HepG2 (cell line): ENCODE results near the gene KRTAP5-8. TPM values are rescaled to one million over a fixed set of nuclear protein-coding genes. Genes with fewer than 3 reads are reported as not detected.

Source experiments
- ATAC-seq: fragments of 200-7000 bp; cut with Tn5 transposase; 3 replicates; pipeline ENCODE4 v1.9.1; 2020; ENCODE audit warnings: mild to moderate bottlenecking, moderate library complexity
- BruUV-seq: library from RNA; stranded (reverse); fragments of 400-500 nt; replicated peaks from 2 replicates; lab custom pipeline; 2021; lab: Mats Ljungman, UMichigan
- CTCF ChIA-PET: fragments of 300-600 bp; formaldehyde crosslinking; extraction: SDS; loops from one replicate; lab custom pipeline; 2021; ENCODE audit warnings: low total read pairs, inconsistent platforms, low intra/inter-chr PET ratio; lab: Yijun Ruan, JAX
- POLR2A ChIA-PET: fragments of 350-600 bp; sonication (Branson Sonifier 250); formaldehyde crosslinking; loops from one replicate; lab custom pipeline; 2020; ENCODE audit warnings: antibody characterized with exemption, inconsistent platforms; lab: Yijun Ruan, JAX
- DNase-seq: peaks from one replicate; pipeline ENCODE4 v3.0.0-alpha.2; 2015; ENCODE audit warnings: low spot score
- FAIRE-seq: peaks from 3 replicates; lab custom pipeline; 2011; peaks lifted over from hg19 to GRCh38; lab: Jason Lieb, UNC
- H2AFZ ChIP-seq: one replicate; pipeline ENCODE4 v1.6.1; 2011; ENCODE audit warnings: low read length, inconsistent platforms
- H3K27ac ChIP-seq: fragments of 300-600 bp; 3 replicates; pipeline ENCODE4 v1.8.0; 2011; ENCODE audit warnings: mixed run types, mild to moderate bottlenecking, mixed read lengths, low read length, inconsistent platforms; ENCODE audit not compliant: insufficient read depth; ENCODE audit errors: extremely low read length
- H3K27me3 ChIP-seq, 2 experiments: fragments of 200-600 bp in 1 of 2; 2 replicates in 1 of 2; 3 replicates in 1 of 2; pipeline versions ENCODE4 v1.6.0 to v1.8.0; 2011; ENCODE audit warnings: low read length in 2 of 2, mild to moderate bottlenecking in 2 of 2, moderate library complexity in 2 of 2, inconsistent platforms in 1 of 2; ENCODE audit not compliant: insufficient read depth in 2 of 2, control insufficient read depth in 1 of 2
- H3K36me3 ChIP-seq, 2 experiments: fragments of 200-600 bp in 1 of 2; replicated peaks in 1 of 2; 2 replicates in 1 of 2; 3 replicates in 1 of 2; pipeline versions ENCODE4 v1.5.1 to v1.8.0; 2011; ENCODE audit warnings: low read length in 2 of 2, inconsistent platforms in 1 of 2; ENCODE audit not compliant: insufficient read depth in 2 of 2, control insufficient read depth in 1 of 2
- H3K4me1 ChIP-seq: 2 replicates; pipeline ENCODE4 v1.5.1; 2012; ENCODE audit warnings: low read length, inconsistent platforms; ENCODE audit not compliant: insufficient read depth
- H3K4me2 ChIP-seq: 2 replicates; pipeline ENCODE4 v1.6.0; 2011; ENCODE audit warnings: low read depth, low read length, inconsistent platforms
- H3K4me3 ChIP-seq, 3 experiments: fragments of 200-600 bp in 1 of 3; sonication (generic), shearing (Covaris generic) in 1 of 3; replicated peaks in 1 of 3; 2 replicates each; pipeline ENCODE4 v1.5.1; 2011 to 2016; ENCODE audit warnings: low read length in 3 of 3, inconsistent platforms in 2 of 3, low read depth in 2 of 3, mild to moderate bottlenecking in 2 of 3, control low read depth in 1 of 3, mixed read lengths in 1 of 3; ENCODE audit not compliant: insufficient read depth in 1 of 3
- H3K79me2 ChIP-seq: one replicate; pipeline ENCODE4 v1.6.1; 2011; ENCODE audit warnings: low read length, inconsistent platforms; ENCODE audit not compliant: insufficient read depth
- H3K9ac ChIP-seq: 2 replicates; pipeline ENCODE4 v1.6.0; 2011; ENCODE audit warnings: mild to moderate bottlenecking, low read depth, low read length, inconsistent platforms; ENCODE audit not compliant: insufficient read depth
- H3K9me3 ChIP-seq: 2 replicates; pipeline ENCODE4 v1.5.1; 2012; ENCODE audit warnings: mild to moderate bottlenecking, low read length
- H4K20me1 ChIP-seq: 2 replicates; pipeline ENCODE4 v1.6.0; 2011; ENCODE audit warnings: inconsistent platforms, mild to moderate bottlenecking, low read length, moderate library complexity; ENCODE audit not compliant: insufficient read depth
- ATF2 ChIP-seq: sonication (generic); formaldehyde crosslinking; IDR thresholded peaks from 2 replicates; pipeline ENCODE4 v1.4.0; 2020; ENCODE audit warnings: missing genetic modification reagents
- MBNL3 ChIP-seq: fragments of 250-450 bp; sonication (Bioruptor Pico); conservative IDR thresholded peaks from 2 replicates; pipeline ENCODE4 v1.8.0; 2022; ENCODE audit warnings: mild to moderate bottlenecking, inconsistent platforms
- NRL ChIP-seq: sonication (generic); formaldehyde crosslinking; IDR thresholded peaks from 2 replicates; pipeline ENCODE4 v1.5.0; 2020; ENCODE audit warnings: missing genetic modification reagents, mild to moderate bottlenecking, moderate library complexity, borderline replicate concordance
- PAXIP1 ChIP-seq: sonication (generic); formaldehyde crosslinking; conservative IDR thresholded peaks from 2 replicates; pipeline ENCODE4 v1.4.0; 2020; ENCODE audit warnings: mild to moderate bottlenecking, missing genetic modification reagents, moderate library complexity
- SP4 ChIP-seq: sonication (generic); formaldehyde crosslinking; IDR thresholded peaks from 2 replicates; pipeline ENCODE4 v1.8.1; 2023; ENCODE audit warnings: mild to moderate bottlenecking, missing genetic modification reagents
- ZBTB14 ChIP-seq: sonication (generic); formaldehyde crosslinking; IDR thresholded peaks from 2 replicates; pipeline ENCODE4 v1.4.0; 2020; ENCODE audit warnings: missing genetic modification reagents
- ZFAT ChIP-seq: sonication (generic); formaldehyde crosslinking; conservative IDR thresholded peaks from 2 replicates; pipeline ENCODE4 v1.8.1; 2023; ENCODE audit warnings: missing genetic modification reagents, inconsistent platforms
- ZHX1 ChIP-seq: sonication (generic); formaldehyde crosslinking; IDR thresholded peaks from 2 replicates; pipeline ENCODE4 v1.8.1; 2022; ENCODE audit warnings: low read depth, mild to moderate bottlenecking, missing genetic modification reagents
- ZNF639 ChIP-seq: conservative IDR thresholded peaks from 2 replicates; pipeline ENCODE4 v1.6.1; 2018; ENCODE audit warnings: missing genetic modification reagents
- WGBS: methylation state at CpG from one replicate; pipeline ENCODE4 v1.1.6; 2017; ENCODE audit warnings: low lambda C conversion rate; 5-methylcytosine and 5-hydroxymethylcytosine counted together
- in situ Hi-C: cut with HindIII; loops from 2 replicates; pipeline ENCODE4 v1.10.0; 2017; ENCODE audit warnings: low pct_unique_long_range_greater_than_20kb; ENCODE audit not compliant: extremely low pct_ligation_motif_present
- intact Hi-C: fragments of 100-400 bp; cut with micrococcal nuclease; formaldehyde crosslinking; loops from one replicate; pipeline ENCODE4 v1.10.0; 2022; ENCODE audit not compliant: unreplicated experiment
- polyA plus RNA-seq, 8 experiments: library from polyadenylated mRNA; depleted of rRNA in 3 of 8; stranded (reverse) in 7 of 8; unstranded in 1 of 8; fragments of >200 nt; fragmentation: Illumina TruSeq in 4 of 8; extraction: Trizol in 4 of 8; gene quantifications; 2 replicates each; pipeline versions ENCODE4 v1.2.1 to v1.2.3, GENCODE V29; 2011 to 2016; ENCODE audit warnings: low read depth in 4 of 8, missing spikeins in 1 of 8, mixed read lengths in 1 of 8; ENCODE audit not compliant: insufficient read depth in 1 of 8
- total RNA-seq, 5 experiments: library from RNA; depleted of rRNA; stranded (reverse); fragments of >200 nt; fragmentation: Illumina TruSeq; extraction: Trizol; gene quantifications; 2 replicates each; pipeline ENCODE4 v1.2.3, GENCODE V29; 2016; ENCODE audit warnings: low read depth in 1 of 5

Gene KRTAP5-8
- total and polyA plus RNA-seq, 2 of the 13 experiments (the other 11 are each of a cell fraction or from before 2014, with no cell fraction given), result 0.20 TPM; not detected in 1

GRCh38 chr11:71572811-71573210 is 35.0 kb downstream of the KRTAP5-8 start (continued):
- no peak for TF ChIP-seq ATF2

- H3K4me3 ChIP-seq, result no peak overlapping the region
- H3K79me2 ChIP-seq, result no peaks in the 10 kb centered on the region
- no peaks in the 10 kb centered on the region for H3K9me3 ChIP-seq
- POLR2A ChIA-PET, result no interaction called here
- H3K27ac ChIP-seq, result no peak overlapping the region
- ATAC-seq, result no peak
- intact Hi-C loops, result no loop called here
- no peaks in the 10 kb centered on the region for H3K36me3 ChIP-seq
- no TSS peak for BruUV-seq
- TF ChIP-seq MBNL3 (CRISPR knock-in tag) (no peak), ZNF639 (no peak), SP4 (CRISPR knock-in tag) (no peak), ZHX1 (CRISPR knock-in tag) (no peak), NRL (CRISPR knock-in tag) (no peak), ZBTB14 (CRISPR knock-in tag) (no peak), PAXIP1 (CRISPR knock-in tag) (no peak), ZFAT (CRISPR knock-in tag) (no peak)
- in situ Hi-C loops, result no loop called here
- no peak overlapping the region for H2AFZ ChIP-seq
- peaks cover 8 to 44% of the 10 kb centered on the region in 2 experiments for H3K27me3 ChIP-seq
- no peak for DNase-seq
- 22% methylated on average over 5 of the region's 5 CpGs for WGBS
- H3K9ac ChIP-seq, result no peak overlapping the region
- CTCF ChIA-PET, result no interaction called here
- peaks cover 17% of the 10 kb centered on the region; the same call in 1 of the 2 replicates for H3K4me1 ChIP-seq
- H4K20me1 ChIP-seq, result no peaks in the 10 kb centered on the region
- FAIRE-seq, result no peak
- no peak overlapping the region for H3K4me2 ChIP-seq
Measured at GRCh38 chr11:71574418-71574817, 36.6 kb downstream of the KRTAP5-8 start.
